Hepatocyte (in vitro differentiated cells): ENCODE results near the gene CABP5. TPM values are rescaled to one million over a fixed set of nuclear protein-coding genes. Genes with fewer than 3 reads are reported as not detected.

Experiments
- DNase-seq: peaks from one replicate; pipeline ENCODE4 v3.0.0-alpha.2; 2016; ENCODE audit warnings: low spot score
- H2AFZ ChIP-seq: fragments of 200-600 bp; sonication (generic); 2 replicates; pipeline ENCODE4 v1.6.0; 2016; ENCODE audit warnings: antibody characterized with exemption, mild to moderate bottlenecking
- H3K27ac ChIP-seq: fragments of 200-600 bp; sonication (generic); 2 replicates; pipeline ENCODE4 v1.5.1; 2016; ENCODE audit warnings: mild to moderate bottlenecking
- H3K27me3 ChIP-seq: fragments of 200-600 bp; sonication (generic); 2 replicates; pipeline ENCODE4 v1.6.1; 2016
- H3K36me3 ChIP-seq: fragments of 200-600 bp; sonication (generic); replicated peaks from 2 replicates; pipeline ENCODE4 v1.5.1; 2016; ENCODE audit warnings: low read depth; ENCODE audit not compliant: insufficient read depth
- H3K4me1 ChIP-seq: fragments of 200-600 bp; sonication (generic); 2 replicates; pipeline ENCODE4 v1.5.1; 2016; ENCODE audit warnings: mild to moderate bottlenecking, moderate library complexity; ENCODE audit not compliant: insufficient read depth
- H3K4me2 ChIP-seq: fragments of 200-600 bp; sonication (generic); 2 replicates; pipeline ENCODE4 v1.6.0; 2016
- H3K4me3 ChIP-seq: fragments of 200-600 bp; sonication (generic); 2 replicates; pipeline ENCODE4 v1.5.1; 2016; ENCODE audit warnings: mild to moderate bottlenecking
- H3K79me2 ChIP-seq: fragments of 200-600 bp; sonication (generic); 2 replicates; pipeline ENCODE4 v1.6.0; 2017; ENCODE audit warnings: mild to moderate bottlenecking
- H3K9me2 ChIP-seq: fragments of 200-600 bp; sonication (generic); replicated peaks from 2 replicates; pipeline ENCODE4 v1.6.0; 2017; ENCODE audit warnings: mild to moderate bottlenecking; ENCODE audit not compliant: insufficient read depth
- H3K9me3 ChIP-seq: fragments of 200-600 bp; sonication (generic); 2 replicates; pipeline ENCODE4 v1.5.1; 2016; ENCODE audit warnings: low read depth, mild to moderate bottlenecking
- H4K20me1 ChIP-seq: fragments of 200-600 bp; sonication (generic); 2 replicates; pipeline ENCODE4 v1.6.0; 2016; ENCODE audit warnings: mild to moderate bottlenecking; ENCODE audit not compliant: insufficient read depth, poor library complexity, severe bottlenecking
- EZH2 ChIP-seq: fragments of 200-600 bp; sonication (generic); IDR thresholded peaks from 2 replicates; pipeline ENCODE4 v1.6.1; 2016; ENCODE audit warnings: antibody characterized with exemption, mild to moderate bottlenecking, borderline replicate concordance
- EZH2phosphoT487 ChIP-seq: fragments of 200-600 bp; sonication (generic); IDR thresholded peaks from one replicate; pipeline ENCODE4 v1.6.1; 2018; ENCODE audit warnings: antibody characterized with exemption, mild to moderate bottlenecking, low read depth, moderate library complexity; ENCODE audit not compliant: unreplicated experiment, severe bottlenecking
- WGBS: methylation state at CpG from one replicate; pipeline ENCODE4 v1.1.6; 2016; ENCODE audit warnings: low lambda C conversion rate; ENCODE audit errors: missing lambda C conversion rate; 5-methylcytosine and 5-hydroxymethylcytosine counted together
- polyA plus RNA-seq: library from polyadenylated mRNA; unstranded; fragments of >200 nt; fragmentation: Nextera tagmentation; extraction: Ambion mirVana; gene quantifications from 2 replicates; pipeline ENCODE4 v1.2.1, GENCODE V29; 2016
- total RNA-seq: library from RNA; depleted of rRNA; stranded (reverse); fragments of >200 nt; gene quantifications from 2 replicates; pipeline ENCODE4 v1.2.3, GENCODE V29; 2014
- TF ChIP-seq, protein P1 (sequence below): fragments of 200-600 bp; sonication (generic); IDR thresholded peaks from 2 replicates; pipeline ENCODE4 v1.5.1; 2016; ENCODE audit warnings: antibody characterized with exemption, mild to moderate bottlenecking; ENCODE audit not compliant: poor library complexity

The CABP5 gene
- total and polyA plus RNA-seq, 2 experiments from 2014 or later = not detected

DNA sequence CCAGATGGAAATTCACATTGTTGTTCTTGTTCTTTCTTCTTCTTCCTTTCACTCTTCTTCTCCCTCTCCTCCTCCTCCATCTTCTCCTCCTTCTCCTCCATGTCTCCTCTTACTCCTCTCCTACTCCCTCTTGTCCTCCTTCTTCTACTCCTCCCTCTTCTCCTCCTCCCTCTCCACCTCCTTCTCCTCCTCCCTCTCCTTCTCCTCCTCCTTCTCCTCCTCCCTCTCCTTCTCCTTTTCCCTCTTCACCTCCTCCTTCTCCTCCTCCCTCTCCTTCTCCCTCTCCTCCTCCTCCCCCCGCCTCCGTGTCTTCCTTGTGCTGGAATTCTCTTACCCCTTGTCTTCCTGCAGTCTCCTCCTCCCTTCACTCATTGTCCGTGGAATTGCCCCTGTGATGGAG is 18.4 kb downstream of the CABP5 start:
- Histone ChIP-seq H3K9me3 (no peaks in the 10 kb centered on the region), H3K4me2 (no peak overlapping the region), H2AFZ (no peak overlapping the region), H3K27me3 (no peaks in the 10 kb centered on the region), H3K9me2 (no peaks in the 10 kb centered on the region), H3K4me3 (no peak overlapping the region), H4K20me1 (no peaks in the 10 kb centered on the region), H3K4me1 (no peaks in the 10 kb centered on the region), H3K27ac (no peak overlapping the region), H3K79me2 (no peaks in the 10 kb centered on the region), H3K36me3 (no peaks in the 10 kb centered on the region)
- DNase-seq = no peak
- 69% methylated on average over 3 of the region's 3 CpGs for WGBS
- TF ChIP-seq, protein P1, sequence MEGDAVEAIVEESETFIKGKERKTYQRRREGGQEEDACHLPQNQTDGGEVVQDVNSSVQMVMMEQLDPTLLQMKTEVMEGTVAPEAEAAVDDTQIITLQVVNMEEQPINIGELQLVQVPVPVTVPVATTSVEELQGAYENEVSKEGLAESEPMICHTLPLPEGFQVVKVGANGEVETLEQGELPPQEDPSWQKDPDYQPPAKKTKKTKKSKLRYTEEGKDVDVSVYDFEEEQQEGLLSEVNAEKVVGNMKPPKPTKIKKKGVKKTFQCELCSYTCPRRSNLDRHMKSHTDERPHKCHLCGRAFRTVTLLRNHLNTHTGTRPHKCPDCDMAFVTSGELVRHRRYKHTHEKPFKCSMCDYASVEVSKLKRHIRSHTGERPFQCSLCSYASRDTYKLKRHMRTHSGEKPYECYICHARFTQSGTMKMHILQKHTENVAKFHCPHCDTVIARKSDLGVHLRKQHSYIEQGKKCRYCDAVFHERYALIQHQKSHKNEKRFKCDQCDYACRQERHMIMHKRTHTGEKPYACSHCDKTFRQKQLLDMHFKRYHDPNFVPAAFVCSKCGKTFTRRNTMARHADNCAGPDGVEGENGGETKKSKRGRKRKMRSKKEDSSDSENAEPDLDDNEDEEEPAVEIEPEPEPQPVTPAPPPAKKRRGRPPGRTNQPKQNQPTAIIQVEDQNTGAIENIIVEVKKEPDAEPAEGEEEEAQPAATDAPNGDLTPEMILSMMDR = no peak
- TF ChIP-seq EZH2 (no peak), EZH2phosphoT487 (no peak)

- Histone ChIP-seq H3K4me3 (no peak overlapping the region), H3K27ac (no peak overlapping the region), H3K4me1 (no peaks in the 10 kb centered on the region), H3K9me2 (no peaks in the 10 kb centered on the region), H4K20me1 (no peaks in the 10 kb centered on the region), H2AFZ (no peak overlapping the region), H3K4me2 (no peak overlapping the region), H3K27me3 (no peaks in the 10 kb centered on the region), H3K79me2 (no peaks in the 10 kb centered on the region), H3K9me3 (no peaks in the 10 kb centered on the region), H3K36me3 (no peaks in the 10 kb centered on the region)
- TF ChIP-seq EZH2phosphoT487 = no peak
- TF ChIP-seq, protein P1 = no peak
- no peak for DNase-seq
- WGBS = 79% methylated on average over 3 of the region's 3 CpGs
Observed at GRCh38 chr19:48023518-48023917, 20.4 kb downstream of the CABP5 start.

DNA sequence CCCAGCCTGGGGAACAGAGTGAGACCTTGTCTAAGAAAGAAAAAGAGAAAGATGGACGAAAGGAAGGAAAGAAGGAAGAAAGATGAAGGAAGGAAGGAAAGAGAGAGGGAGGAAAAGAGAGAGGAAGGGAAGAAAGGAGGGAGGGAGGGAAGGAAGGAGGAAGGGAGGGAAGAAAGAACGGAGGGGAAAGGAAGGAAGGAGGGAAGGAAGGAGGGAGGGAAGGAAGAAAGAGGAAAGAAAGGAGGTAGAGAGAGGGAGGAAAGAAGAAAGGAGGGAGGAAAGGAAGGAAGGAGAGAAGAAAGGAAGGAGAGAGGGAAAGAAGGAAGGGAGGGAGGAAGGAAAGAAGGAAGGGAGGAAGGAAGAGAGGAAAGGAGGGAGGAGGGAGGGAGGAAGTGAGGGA is 20.9 kb downstream of the CABP5 start:
- DNase-seq = no peak
- no peaks in the 10 kb centered on the region for H4K20me1 ChIP-seq
- no peak overlapping the region for H3K4me2 ChIP-seq
- no peak overlapping the region for H2AFZ ChIP-seq
- no peaks in the 10 kb centered on the region for H3K9me2 ChIP-seq
- H3K27ac ChIP-seq = no peak overlapping the region
- H3K27me3 ChIP-seq = no peaks in the 10 kb centered on the region
- H3K36me3 ChIP-seq = no peaks in the 10 kb centered on the region
- no peak overlapping the region for H3K4me3 ChIP-seq
- no peaks in the 10 kb centered on the region for H3K4me1 ChIP-seq
- WGBS = 75% methylated on average over 1 of the region's 2 CpGs
- no peaks in the 10 kb centered on the region for H3K9me3 ChIP-seq
- H3K79me2 ChIP-seq = no peaks in the 10 kb centered on the region
- TF ChIP-seq EZH2phosphoT487 (no peak), EZH2 (no peak)
- TF ChIP-seq, protein P1 = no peak

DNA sequence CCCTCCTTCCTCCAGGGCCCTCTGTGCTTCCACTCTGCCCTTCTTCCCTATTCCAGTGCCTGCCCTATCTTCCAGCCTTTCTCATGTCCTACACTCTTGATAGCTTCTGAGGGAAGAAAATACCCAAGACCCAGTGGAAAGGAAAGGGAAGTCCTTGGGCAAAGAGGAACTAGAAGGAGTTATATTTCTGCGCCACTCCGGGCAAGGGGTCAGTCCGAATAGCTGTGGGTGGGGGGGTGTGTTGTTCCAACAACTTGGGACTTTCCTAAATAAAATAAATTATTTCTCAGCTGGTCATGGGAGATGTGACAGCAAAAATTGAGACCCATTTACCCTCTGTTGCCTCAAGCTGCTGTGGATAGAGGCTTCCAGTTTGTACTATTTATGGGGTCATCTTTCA is 23.2 kb downstream of the CABP5 start:
- Histone ChIP-seq H3K79me2 (no peaks in the 10 kb centered on the region), H3K27me3 (no peaks in the 10 kb centered on the region), H3K4me1 (no peaks in the 10 kb centered on the region), H3K9me3 (no peaks in the 10 kb centered on the region), H3K36me3 (no peaks in the 10 kb centered on the region), H3K27ac (no peak overlapping the region), H3K4me2 (no peak overlapping the region), H4K20me1 (no peaks in the 10 kb centered on the region), H3K9me2 (no peaks in the 10 kb centered on the region), H2AFZ (no peak overlapping the region), H3K4me3 (no peak overlapping the region)
- 98% methylated on average over 3 of the region's 3 CpGs for WGBS
- TF ChIP-seq, protein P1 = no peak
- TF ChIP-seq EZH2phosphoT487 (no peak), EZH2 (no peak)
- DNase-seq = no peak
